ENCODE results near the gene TPBGL.

- peak; percentile 99 for TF ChIP-seq CTCF (IDR thresholded peaks at IDR 0.05; ENCODE audit: borderline replicate concordance, extremely low read depth, low read length, poor library complexity, severe bottlenecking)
- TF ChIP-seq EZH2 (IDR thresholded peaks at IDR 0.05; ENCODE audit: borderline replicate concordance, low read depth, low read length, severe bottlenecking): no peak
These were observed 39.7 kb downstream of the TPBGL start for GRCh38 chr11:75280227-75280701.

Measured in DND-41 (cell line).